Liver (tissue), 9 donors: Measurements from ENCODE around the gene RER1. TPM values are rescaled to one million over a fixed set of nuclear protein-coding genes. Genes with fewer than 3 reads are reported as not detected.

Source experiments
- DNase-seq: peaks from one replicate; pipeline ENCODE4 v3.0.0-alpha.2; 2017; ENCODE audit warnings: low spot score
- H3K27ac ChIP-seq, 2 donors: one replicate each; pipeline ENCODE4 v1.7.0; 2013; ENCODE audit warnings: inconsistent platforms in 2 of 2, low read length in 2 of 2, control low read depth in 1 of 2, low read depth in 1 of 2, mild to moderate bottlenecking in 1 of 2
- H3K27me3 ChIP-seq, 4 donors: one replicate each; pipeline versions ENCODE4 v1.6.1 to v1.7.0; 2013; ENCODE audit warnings: low read length in 3 of 4, inconsistent platforms in 1 of 4, mild to moderate bottlenecking in 1 of 4, moderate library complexity in 1 of 4; ENCODE audit not compliant: control insufficient read depth in 4 of 4, insufficient read depth in 4 of 4
- H3K36me3 ChIP-seq, 4 donors: one replicate each; pipeline versions ENCODE4 v1.6.1 to v1.7.0; 2013; ENCODE audit warnings: low read length in 3 of 4, mild to moderate bottlenecking in 3 of 4, low read depth in 1 of 4, moderate library complexity in 1 of 4; ENCODE audit not compliant: control insufficient read depth in 4 of 4, insufficient read depth in 3 of 4
- H3K4me1 ChIP-seq, 4 donors: one replicate each; pipeline versions ENCODE4 v1.6.1 to v1.7.0; 2013; ENCODE audit warnings: low read length in 3 of 4, mild to moderate bottlenecking in 3 of 4, moderate library complexity in 1 of 4; ENCODE audit not compliant: control insufficient read depth in 4 of 4, insufficient read depth in 4 of 4
- H3K4me3 ChIP-seq, 3 donors: one replicate each; pipeline versions ENCODE4 v1.6.1 to v1.7.0; 2013; ENCODE audit warnings: low read length in 3 of 3, control low read depth in 1 of 3, low read depth in 1 of 3, mild to moderate bottlenecking in 1 of 3
- H3K9ac ChIP-seq, 2 donors: one replicate each; pipeline ENCODE4 v1.7.0; 2013; ENCODE audit warnings: low read length in 2 of 2, mild to moderate bottlenecking in 2 of 2, moderate library complexity in 2 of 2, control low read depth in 1 of 2, low read depth in 1 of 2
- H3K9me3 ChIP-seq, 4 donors: one replicate each; pipeline versions ENCODE4 v1.6.1 to v1.7.0; 2013; ENCODE audit warnings: low read length in 3 of 4; ENCODE audit not compliant: control insufficient read depth in 4 of 4
- CTCF ChIP-seq: fragments of 150-350 bp; IDR thresholded peaks from 2 replicates; pipeline ENCODE4 v1.5.1; 2017; ENCODE audit warnings: improper control_type of control experiment, low read depth, low read length; ENCODE audit not compliant: missing input control
- EGR1 ChIP-seq, 2 donors: IDR thresholded peaks; 2 replicates each; pipeline ENCODE4 v1.6.1; 2016 to 2018; ENCODE audit warnings: antibody characterized with exemption in 2 of 2, low read depth in 2 of 2
- FOXA1 ChIP-seq: IDR thresholded peaks from 2 replicates; pipeline ENCODE4 v1.6.1; 2016; ENCODE audit warnings: antibody characterized with exemption
- FOXA2 ChIP-seq: IDR thresholded peaks from 2 replicates; pipeline ENCODE4 v1.6.1; 2016; ENCODE audit warnings: antibody characterized with exemption
- GABPA ChIP-seq, 2 donors: IDR thresholded peaks in 1 of 2; conservative IDR thresholded peaks in 1 of 2; 2 replicates each; pipeline ENCODE4 v1.6.1; 2016; ENCODE audit warnings: antibody characterized with exemption in 2 of 2, mild to moderate bottlenecking in 1 of 2, moderate library complexity in 1 of 2
- HNF4A ChIP-seq, 2 donors: conservative IDR thresholded peaks; 2 replicates each; pipeline ENCODE4 v1.6.1; 2016; ENCODE audit warnings: antibody characterized with exemption in 2 of 2, mild to moderate bottlenecking in 2 of 2
- HNF4G ChIP-seq: IDR thresholded peaks from 2 replicates; pipeline ENCODE4 v1.6.1; 2016; ENCODE audit warnings: antibody characterized with exemption
- JUND ChIP-seq, 2 donors: IDR thresholded peaks; 2 replicates each; pipeline ENCODE4 v1.6.1; 2016; ENCODE audit warnings: antibody characterized with exemption in 2 of 2
- NR2F2 ChIP-seq: IDR thresholded peaks from 2 replicates; pipeline ENCODE4 v1.6.1; 2016; ENCODE audit warnings: antibody characterized with exemption
- RAD21 ChIP-seq, 2 donors: IDR thresholded peaks; 2 replicates each; pipeline ENCODE4 v1.6.1; 2016; ENCODE audit warnings: antibody characterized with exemption in 2 of 2, mild to moderate bottlenecking in 2 of 2
- REST ChIP-seq: IDR thresholded peaks from 2 replicates; pipeline ENCODE4 v1.6.1; 2016; ENCODE audit warnings: antibody characterized with exemption, mild to moderate bottlenecking
- RXRA ChIP-seq, 2 donors: IDR thresholded peaks; 2 replicates each; pipeline ENCODE4 v1.6.1; 2017 to 2018; ENCODE audit warnings: antibody characterized with exemption in 2 of 2, mild to moderate bottlenecking in 1 of 2
- SP1 ChIP-seq: IDR thresholded peaks from 2 replicates; pipeline ENCODE4 v1.6.1; 2018; ENCODE audit warnings: antibody characterized with exemption, mild to moderate bottlenecking
- TAF1 ChIP-seq: conservative IDR thresholded peaks from 2 replicates; pipeline ENCODE4 v1.6.1; 2016; ENCODE audit warnings: antibody characterized with exemption, mild to moderate bottlenecking
- YY1 ChIP-seq: IDR thresholded peaks from 2 replicates; pipeline ENCODE4 v1.6.1; 2016; ENCODE audit warnings: antibody characterized with exemption, mild to moderate bottlenecking
- WGBS: extraction: QIAGEN DNeasy Blood & Tissue Kit; methylation state at CpG from one replicate; pipeline ENCODE4 v1.1.7; 2013; 5-methylcytosine and 5-hydroxymethylcytosine counted together
- polyA plus RNA-seq, 2 donors: library from polyadenylated mRNA; stranded (reverse) in 1 of 2; unstranded in 1 of 2; fragments of 200-250 nt in 1 of 2; fragments of >200 nt in 1 of 2; fragmentation: Nextera tagmentation in 1 of 2; extraction: Ambion mirVana in 1 of 2; gene quantifications; one replicate each; pipeline versions ENCODE4 v1.2.1 to v1.2.3, GENCODE V29; 2013 to 2015
- total RNA-seq, 2 donors: library from RNA; depleted of rRNA; stranded (reverse); fragments of >200 nt; gene quantifications; one replicate each; pipeline ENCODE4 v1.2.3, GENCODE V29; 2014
- TF ChIP-seq, protein P1 (sequence below): IDR thresholded peaks from 2 replicates; pipeline ENCODE4 v1.6.1; 2016; ENCODE audit warnings: antibody characterized with exemption
- TF ChIP-seq, protein P2 (sequence below): IDR thresholded peaks from 2 replicates; pipeline ENCODE4 v1.6.1; 2016; ENCODE audit warnings: antibody characterized with exemption
- donor health status: healthy.
- donor health status: healthy.
- donor health status: healthy.
- donor health status: healthy.
- donor health status: healthy.

The RER1 gene
- total and polyA plus RNA-seq, 4 donors, result 43.5 to 142 (median 89.7) TPM

- TF ChIP-seq, protein P1, sequence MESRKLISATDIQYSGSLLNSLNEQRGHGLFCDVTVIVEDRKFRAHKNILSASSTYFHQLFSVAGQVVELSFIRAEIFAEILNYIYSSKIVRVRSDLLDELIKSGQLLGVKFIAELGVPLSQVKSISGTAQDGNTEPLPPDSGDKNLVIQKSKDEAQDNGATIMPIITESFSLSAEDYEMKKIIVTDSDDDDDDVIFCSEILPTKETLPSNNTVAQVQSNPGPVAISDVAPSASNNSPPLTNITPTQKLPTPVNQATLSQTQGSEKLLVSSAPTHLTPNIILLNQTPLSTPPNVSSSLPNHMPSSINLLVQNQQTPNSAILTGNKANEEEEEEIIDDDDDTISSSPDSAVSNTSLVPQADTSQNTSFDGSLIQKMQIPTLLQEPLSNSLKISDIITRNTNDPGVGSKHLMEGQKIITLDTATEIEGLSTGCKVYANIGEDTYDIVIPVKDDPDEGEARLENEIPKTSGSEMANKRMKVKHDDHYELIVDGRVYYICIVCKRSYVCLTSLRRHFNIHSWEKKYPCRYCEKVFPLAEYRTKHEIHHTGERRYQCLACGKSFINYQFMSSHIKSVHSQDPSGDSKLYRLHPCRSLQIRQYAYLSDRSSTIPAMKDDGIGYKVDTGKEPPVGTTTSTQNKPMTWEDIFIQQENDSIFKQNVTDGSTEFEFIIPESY, result no peak
- TF ChIP-seq CTCF (no peak), HNF4G (no peak), JUND (IDR thresholded peaks at IDR 0.05) (no peak), FOXA2 (no peak), FOXA1 (no peak), HNF4A (conservative IDR thresholded peaks at IDR 0.05) (no peak), SP1 (no peak), RAD21 (IDR thresholded peaks at IDR 0.05) (no peak), TAF1 (no peak), GABPA (IDR thresholded peaks at IDR 0.05 in 1 of 2, conservative IDR thresholded peaks at IDR 0.05 in 1 of 2) (no peak), EGR1 (IDR thresholded peaks at IDR 0.05; ENCODE audit: low read depth in 2 of 2) (no peak), YY1 (no peak), NR2F2 (no peak)
- TF ChIP-seq, protein P2, sequence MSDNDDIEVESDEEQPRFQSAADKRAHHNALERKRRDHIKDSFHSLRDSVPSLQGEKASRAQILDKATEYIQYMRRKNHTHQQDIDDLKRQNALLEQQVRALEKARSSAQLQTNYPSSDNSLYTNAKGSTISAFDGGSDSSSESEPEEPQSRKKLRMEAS, result no peak
- H3K27ac ChIP-seq, result no peak overlapping the region
- no peaks in the 10 kb centered on the region for H3K9me3 ChIP-seq
- no peak overlapping the region for H3K9ac ChIP-seq
- no peaks in the 10 kb centered on the region for H3K27me3 ChIP-seq
- no peak for DNase-seq
- no peaks in the 10 kb centered on the region for H3K36me3 ChIP-seq
- no peak overlapping the region for H3K4me3 ChIP-seq
- no peaks in the 10 kb centered on the region for H3K4me1 ChIP-seq
- 94% methylated on average over 24 of the region's 24 CpGs for WGBS
These were observed 47.4 kb upstream of the RER1 start for GRCh38 chr1:2344121-2344681.

DNA sequence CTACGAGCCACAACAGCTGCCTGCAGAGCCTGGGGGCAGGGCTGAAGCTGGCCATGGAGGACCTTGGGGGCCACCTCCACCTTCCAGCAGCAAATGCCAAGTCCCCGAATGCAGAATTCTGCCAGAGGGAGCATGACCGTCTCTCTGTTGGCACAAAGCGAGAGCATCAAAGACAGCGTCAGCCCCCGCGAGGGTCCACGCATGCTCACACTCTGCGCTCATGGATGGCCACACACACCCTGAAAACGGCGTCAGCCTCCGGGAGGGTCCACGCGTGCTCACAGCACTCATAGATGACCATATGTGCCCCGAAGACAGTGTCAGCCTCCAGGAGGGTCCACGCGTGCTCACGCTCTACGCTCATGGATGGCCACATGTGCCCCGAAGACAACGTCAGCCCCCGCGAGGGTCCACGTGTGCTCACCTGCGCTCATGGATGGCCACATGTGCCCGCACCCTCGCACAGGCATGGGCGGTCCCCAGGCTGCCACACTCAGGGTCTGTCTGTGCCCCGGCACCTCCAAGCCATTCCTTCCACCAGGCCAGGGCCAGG is 46.8 kb upstream of the RER1 start:
- Histone ChIP-seq H3K4me1 (no peaks in the 10 kb centered on the region), H3K27me3 (no peaks in the 10 kb centered on the region), H3K4me3 (no peak overlapping the region), H3K27ac (no peak overlapping the region), H3K9me3 (no peaks in the 10 kb centered on the region), H3K36me3 (no peaks in the 10 kb centered on the region), H3K9ac (no peak overlapping the region)
- WGBS, result 95% methylated on average over 29 of the region's 29 CpGs
- DNase-seq, result no peak
- TF ChIP-seq FOXA2 (no peak), FOXA1 (no peak), YY1 (no peak), TAF1 (no peak), RXRA (IDR thresholded peaks at IDR 0.05) (no peak), REST (no peak), GABPA (IDR thresholded peaks at IDR 0.05 in 1 of 2, conservative IDR thresholded peaks at IDR 0.05 in 1 of 2) (no peak)
- TF ChIP-seq, protein P2, result no peak
